ENCODE data around the gene BORCS5. TPM values are rescaled to one million over a fixed set of nuclear protein-coding genes. Genes with fewer than 3 reads are reported as not detected.

BORCS5 gene
- total RNA-seq, 2 donors from 2014 or later, result 9.7 to 26.8 TPM

DNA sequence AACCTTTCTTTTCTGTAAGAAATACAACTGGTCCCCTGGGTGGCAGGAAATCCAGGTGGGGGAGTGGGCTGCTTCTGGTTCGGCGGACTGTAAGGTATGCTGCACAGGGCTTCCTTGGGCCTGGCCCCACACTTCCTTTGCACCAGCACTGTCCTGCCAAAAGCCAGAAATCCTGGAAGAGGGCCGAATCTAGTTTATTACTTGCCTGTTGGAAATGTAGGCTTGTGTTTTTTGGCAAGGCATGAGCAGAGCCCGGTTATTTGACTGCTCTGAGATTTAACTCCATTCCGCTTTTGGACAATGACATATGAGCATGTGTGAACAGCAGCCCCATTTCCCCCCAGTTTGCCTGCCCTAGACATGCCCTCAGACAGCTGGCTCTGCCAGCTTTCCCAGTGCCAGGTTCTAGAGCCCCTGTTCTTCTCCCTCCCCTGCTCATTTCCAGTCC lies 86.6 kb downstream of the BORCS5 start:
- TF ChIP-seq POLR2AphosphoS5 (IDR thresholded peaks at IDR 0.05) (peak; percentile 77), POLR2A (IDR thresholded peaks at IDR 0.05) (no peak)
- TF ChIP-seq, protein P1, sequence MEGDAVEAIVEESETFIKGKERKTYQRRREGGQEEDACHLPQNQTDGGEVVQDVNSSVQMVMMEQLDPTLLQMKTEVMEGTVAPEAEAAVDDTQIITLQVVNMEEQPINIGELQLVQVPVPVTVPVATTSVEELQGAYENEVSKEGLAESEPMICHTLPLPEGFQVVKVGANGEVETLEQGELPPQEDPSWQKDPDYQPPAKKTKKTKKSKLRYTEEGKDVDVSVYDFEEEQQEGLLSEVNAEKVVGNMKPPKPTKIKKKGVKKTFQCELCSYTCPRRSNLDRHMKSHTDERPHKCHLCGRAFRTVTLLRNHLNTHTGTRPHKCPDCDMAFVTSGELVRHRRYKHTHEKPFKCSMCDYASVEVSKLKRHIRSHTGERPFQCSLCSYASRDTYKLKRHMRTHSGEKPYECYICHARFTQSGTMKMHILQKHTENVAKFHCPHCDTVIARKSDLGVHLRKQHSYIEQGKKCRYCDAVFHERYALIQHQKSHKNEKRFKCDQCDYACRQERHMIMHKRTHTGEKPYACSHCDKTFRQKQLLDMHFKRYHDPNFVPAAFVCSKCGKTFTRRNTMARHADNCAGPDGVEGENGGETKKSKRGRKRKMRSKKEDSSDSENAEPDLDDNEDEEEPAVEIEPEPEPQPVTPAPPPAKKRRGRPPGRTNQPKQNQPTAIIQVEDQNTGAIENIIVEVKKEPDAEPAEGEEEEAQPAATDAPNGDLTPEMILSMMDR (IDR thresholded peaks at IDR 0.05), result no peak
- DNase-seq (ENCODE audit: low spot score), result peak; percentile 80

DNA sequence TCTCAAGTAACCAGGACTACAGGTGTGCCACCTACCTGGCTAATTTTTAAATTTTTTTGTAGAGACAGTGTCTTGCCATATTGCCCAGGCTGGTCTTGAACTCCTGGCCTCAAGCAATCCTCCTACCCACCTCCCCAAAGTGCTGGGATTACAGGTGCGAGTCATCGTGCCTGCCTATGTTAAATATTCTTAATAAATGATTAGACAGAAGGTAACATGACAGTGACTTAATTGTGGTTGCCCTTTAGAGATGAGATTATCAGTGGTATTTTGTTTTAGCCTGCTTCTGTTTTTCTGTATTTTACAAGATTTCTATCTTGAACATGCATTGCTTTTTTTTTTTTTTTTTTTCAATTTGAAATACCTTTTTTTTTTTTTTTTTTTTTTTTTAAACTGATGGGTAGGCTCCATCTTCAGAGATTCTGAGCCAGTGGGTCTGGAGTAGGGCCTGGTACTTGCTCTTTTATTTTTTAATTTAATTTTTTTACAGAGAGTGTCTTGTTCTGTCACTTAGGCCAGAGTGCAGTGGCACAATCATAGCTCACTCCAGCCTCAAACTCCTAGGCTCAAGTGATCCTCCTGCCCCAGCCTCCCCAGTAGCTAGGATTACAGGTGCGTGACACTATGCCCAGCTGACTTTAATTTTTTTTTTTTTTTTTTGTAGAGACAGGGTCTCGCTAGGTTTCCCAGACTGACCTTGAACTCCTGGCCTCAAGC lies 88.4 kb downstream of the BORCS5 start:
- TF ChIP-seq POLR2AphosphoS5 (IDR thresholded peaks at IDR 0.05) (no peak), POLR2A (IDR thresholded peaks at IDR 0.05) (no peak)
- no peaks in the 10 kb centered on the region for H3K9me3 ChIP-seq
- intact Hi-C loops (cut with DNase I), result no loop called here
- 92% methylated on average over 4 of the region's 4 CpGs for WGBS
- no peak for DNase-seq (ENCODE audit: low spot score)
- peaks cover 14% of the 10 kb centered on the region for H3K4me1 ChIP-seq (replicated peaks)
- no peak overlapping the region for H3K4me3 ChIP-seq
- H3K27ac ChIP-seq, result peak overlapping the region; percentile 20 to 22
- no peaks in the 10 kb centered on the region for H3K27me3 ChIP-seq (replicated peaks; ENCODE audit: insufficient read depth)
- H3K36me3 ChIP-seq, result no peaks in the 10 kb centered on the region

More for the DNA sequence above, 86.6 kb downstream of the BORCS5 start:
- Histone ChIP-seq H3K27me3 (replicated peaks; ENCODE audit: insufficient read depth) (no peaks in the 10 kb centered on the region), H3K4me1 (replicated peaks) (peaks cover 14% of the 10 kb centered on the region), H3K27ac (peak overlapping the region; percentile 79 to 82), H3K36me3 (no peaks in the 10 kb centered on the region), H3K9me3 (no peaks in the 10 kb centered on the region), H3K4me3 (no peak overlapping the region)
- intact Hi-C loops (cut with DNase I), result no loop called here
- WGBS, result 3% methylated on average over 5 of the region's 5 CpGs

DNA sequence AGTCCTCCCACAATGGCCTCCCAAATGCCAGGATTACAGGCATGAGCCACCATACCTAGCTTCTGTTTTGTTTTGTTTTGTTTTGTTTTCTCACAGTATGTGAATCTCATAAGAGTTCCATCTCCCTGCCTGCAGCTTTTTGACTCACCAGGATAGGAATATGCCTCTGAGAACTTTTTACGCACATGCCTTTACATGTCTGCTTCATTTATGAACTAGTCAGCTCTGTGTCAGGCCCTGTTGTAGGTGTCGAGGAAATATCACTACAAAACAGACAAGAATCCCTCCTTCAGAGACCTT lies 89.0 kb downstream of the BORCS5 start:
- Histone ChIP-seq H3K9me3 (no peaks in the 10 kb centered on the region), H3K36me3 (no peaks in the 10 kb centered on the region), H3K4me3 (no peak overlapping the region), H3K4me1 (replicated peaks) (peaks cover 17% of the 10 kb centered on the region), H3K27ac (no peak overlapping the region), H3K27me3 (replicated peaks; ENCODE audit: insufficient read depth) (no peaks in the 10 kb centered on the region)
- intact Hi-C loops (cut with DNase I), result no loop called here
- no peak for DNase-seq (ENCODE audit: low spot score)
- no peak for TF ChIP-seq POLR2AphosphoS5 (IDR thresholded peaks at IDR 0.05)
- no peak for TF ChIP-seq POLR2A (IDR thresholded peaks at IDR 0.05)
- TF ChIP-seq, protein P1 (IDR thresholded peaks at IDR 0.05), result no peak
- 73% methylated on average over 2 of the region's 2 CpGs for WGBS

DNA sequence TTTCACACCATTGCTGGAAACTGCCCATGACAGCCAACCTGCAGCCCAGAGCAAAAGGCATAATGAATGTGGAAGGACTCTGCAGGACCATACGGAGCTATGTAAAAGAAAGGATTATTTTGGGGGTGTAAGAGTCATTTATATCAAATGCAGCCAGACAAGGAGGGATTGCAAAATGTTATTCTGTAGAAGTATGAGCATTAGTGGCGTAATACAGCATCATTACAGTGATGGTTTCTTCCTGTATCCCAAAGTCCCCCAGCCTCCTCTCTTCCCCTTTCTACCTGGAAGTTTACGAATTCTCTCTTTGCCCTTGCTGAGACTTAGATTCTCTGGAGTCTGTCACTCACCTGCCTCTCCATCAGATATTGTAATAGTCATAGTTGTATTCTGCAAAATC lies 89.9 kb downstream of the BORCS5 start:
- WGBS, result 96% methylated on average over 3 of the region's 3 CpGs
- H3K4me1 ChIP-seq (replicated peaks), result peaks cover 17% of the 10 kb centered on the region
- H3K9me3 ChIP-seq, result no peaks in the 10 kb centered on the region
- no peak overlapping the region for H3K27ac ChIP-seq
- DNase-seq (ENCODE audit: low spot score), result no peak
- intact Hi-C loops (cut with DNase I), result no loop called here
- H3K4me3 ChIP-seq, result no peak overlapping the region
- no peaks in the 10 kb centered on the region for H3K36me3 ChIP-seq
- no peak for TF ChIP-seq POLR2AphosphoS5 (IDR thresholded peaks at IDR 0.05)
- TF ChIP-seq, protein P1 (IDR thresholded peaks at IDR 0.05), result no peak
- no peak for TF ChIP-seq POLR2A (IDR thresholded peaks at IDR 0.05)
- H3K27me3 ChIP-seq (replicated peaks; ENCODE audit: insufficient read depth), result no peaks in the 10 kb centered on the region

DNA sequence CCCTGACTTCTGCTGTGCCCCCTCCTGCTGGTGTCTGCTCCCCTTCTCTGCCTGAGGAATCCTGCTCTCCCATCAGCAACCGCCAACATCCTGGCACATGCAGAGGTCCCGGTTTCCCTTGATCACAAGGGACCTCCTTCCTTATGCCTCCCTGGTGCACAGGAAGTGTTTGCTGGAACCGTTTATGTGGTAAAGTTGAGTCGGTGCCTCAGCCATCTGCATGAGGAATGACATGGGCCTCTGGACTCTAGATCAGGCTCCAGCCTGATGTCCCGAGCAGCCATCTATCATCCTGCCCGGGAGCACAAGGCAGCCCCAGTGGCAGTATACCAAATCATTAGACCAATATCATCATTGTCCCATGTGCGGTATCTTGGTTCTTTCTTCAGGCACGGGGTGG lies 90.4 kb downstream of the BORCS5 start:
- 79% methylated on average over 8 of the region's 8 CpGs for WGBS
- intact Hi-C loops (cut with DNase I), result no loop called here

More for the DNA sequence above, 90.4 kb downstream of the BORCS5 start:
- TF ChIP-seq POLR2AphosphoS5 (IDR thresholded peaks at IDR 0.05) (no peak), POLR2A (IDR thresholded peaks at IDR 0.05) (no peak)
- TF ChIP-seq, protein P1 (IDR thresholded peaks at IDR 0.05), result no peak
- no peaks in the 10 kb centered on the region for H3K27me3 ChIP-seq (replicated peaks; ENCODE audit: insufficient read depth)
- H3K27ac ChIP-seq, result no peak overlapping the region
- H3K4me1 ChIP-seq (replicated peaks), result peaks cover 17% of the 10 kb centered on the region
- no peaks in the 10 kb centered on the region for H3K36me3 ChIP-seq
- H3K4me3 ChIP-seq, result no peak overlapping the region
- DNase-seq (ENCODE audit: low spot score), result no peak
- no peaks in the 10 kb centered on the region for H3K9me3 ChIP-seq
